ENCODE measurements around the gene ZMYND8.
A peak's percentile ranks its signal among the peaks of the same experiment; 100 is the strongest.
"Not testable (repeated sequence)": the region's sequence is repeated elsewhere in the genome, so short reads cannot be mapped to it uniquely, and the experiment has no call there.

The ZMYND8 gene

DNA sequence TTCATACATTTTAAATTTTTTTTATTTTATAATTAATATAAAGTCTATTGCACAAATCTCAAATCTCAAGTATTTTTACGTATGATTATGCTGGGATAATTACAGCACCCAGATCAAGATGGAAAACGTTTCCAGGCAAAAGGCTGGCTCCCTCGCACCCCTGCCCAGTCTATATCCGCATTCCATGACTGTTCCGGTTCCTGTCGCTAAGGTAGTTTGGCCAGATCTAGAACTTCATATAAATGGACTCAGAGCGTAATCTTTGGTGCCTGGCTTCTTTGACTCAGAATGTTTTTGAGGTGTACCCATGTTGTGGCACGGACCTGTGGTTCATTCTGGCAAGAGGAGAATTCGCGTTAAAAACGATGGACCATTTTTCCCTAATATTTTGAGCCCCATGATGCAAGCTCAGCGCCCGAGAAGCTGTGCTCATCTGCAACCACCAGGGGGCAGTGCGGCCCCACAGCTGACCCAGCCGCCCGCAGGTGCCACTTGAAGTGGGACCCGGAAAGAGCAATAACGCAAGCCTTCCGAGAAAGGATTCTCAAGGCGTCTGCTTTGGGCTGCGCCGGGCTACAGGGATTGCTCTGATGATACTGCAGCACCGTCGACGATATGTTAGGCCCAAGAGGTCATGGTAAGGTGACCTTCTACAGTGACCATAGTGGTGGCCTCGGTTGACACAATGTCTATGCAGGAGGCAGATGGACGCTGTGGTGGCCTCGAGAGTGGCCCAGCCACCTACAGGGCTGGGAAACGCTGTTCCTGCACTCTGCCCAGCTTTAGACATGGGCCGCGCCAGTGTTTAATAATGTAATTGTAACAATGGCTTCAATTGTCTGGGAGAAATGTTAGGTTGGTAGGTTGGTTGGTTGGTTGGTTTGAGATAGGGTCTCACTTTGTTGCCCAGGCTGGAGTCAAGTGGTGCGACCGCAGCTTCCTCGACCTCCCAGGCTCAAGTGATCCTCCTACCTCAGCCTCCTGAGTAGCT lies 160.1 kb downstream of the ZMYND8 start:
- peak; percentile 63 for DNase-seq

DNA sequence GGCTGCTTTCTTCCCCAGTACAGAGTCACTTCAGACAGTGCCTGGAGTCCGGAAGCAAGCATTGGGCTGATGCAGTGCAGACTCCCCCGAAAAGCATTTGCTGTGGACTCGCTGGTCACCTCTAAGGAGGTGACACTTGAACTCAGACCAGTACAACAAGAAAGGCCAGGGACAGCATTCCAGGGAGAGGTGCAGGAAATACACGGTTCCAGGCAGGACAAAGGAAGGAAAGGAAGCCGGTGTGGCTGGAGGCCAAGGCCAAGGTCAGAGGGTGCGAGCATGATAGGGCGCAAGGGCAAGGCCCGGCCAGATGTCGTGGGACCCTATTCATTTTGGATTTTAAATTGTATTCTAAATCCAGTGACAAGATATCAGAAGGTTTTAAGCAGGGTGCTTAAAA lies 160.9 kb downstream of the ZMYND8 start:
- no peak for DNase-seq

DNA sequence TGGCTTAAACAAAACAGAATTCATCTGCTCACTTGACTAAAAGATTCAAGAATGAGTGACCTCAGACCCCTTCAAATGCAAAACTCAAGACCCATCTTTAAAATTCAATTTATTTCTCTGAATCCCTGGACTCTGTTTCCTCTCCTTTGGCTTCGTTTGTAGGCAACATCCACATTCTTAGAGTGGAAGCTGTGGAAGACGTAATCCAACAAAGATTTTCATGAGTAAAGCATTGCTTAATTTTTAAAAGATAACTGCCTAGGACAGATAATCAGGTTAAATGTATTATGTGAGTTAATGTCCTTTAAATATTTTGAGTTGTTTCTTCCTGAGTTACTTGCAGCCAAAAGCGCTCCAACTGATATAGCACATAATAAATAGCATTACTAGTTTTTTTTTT lies 164.5 kb downstream of the ZMYND8 start:
- DNase-seq: no peak

DNA sequence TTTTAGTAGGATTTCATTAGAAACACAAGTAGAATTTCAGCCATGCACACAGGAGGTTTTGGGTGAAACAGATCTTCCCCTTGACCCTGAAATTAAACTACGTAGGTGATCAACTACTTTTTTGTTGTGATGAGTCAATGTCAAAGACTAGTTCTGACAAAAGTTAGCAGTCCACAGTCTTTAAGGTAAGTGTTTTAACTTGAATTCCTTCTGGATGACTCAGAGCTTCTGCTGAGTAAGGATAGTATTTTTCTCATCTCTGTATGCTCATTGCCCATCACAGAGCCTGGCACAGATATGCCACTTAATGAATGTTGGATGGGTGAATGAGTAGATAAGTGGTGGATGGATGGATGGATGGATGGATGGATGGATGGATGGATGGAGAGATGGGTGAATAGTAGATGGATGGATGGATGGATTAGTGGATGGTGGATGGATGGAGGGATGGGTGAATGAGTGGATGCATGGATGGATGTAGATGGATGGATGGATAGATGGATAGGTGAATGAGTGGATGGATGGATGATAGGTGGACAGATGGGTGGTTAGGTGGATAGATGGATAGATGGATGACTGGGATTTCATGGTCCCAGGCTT lies 165.3 kb downstream of the ZMYND8 start:
- peak; percentile 30 for DNase-seq

DNA sequence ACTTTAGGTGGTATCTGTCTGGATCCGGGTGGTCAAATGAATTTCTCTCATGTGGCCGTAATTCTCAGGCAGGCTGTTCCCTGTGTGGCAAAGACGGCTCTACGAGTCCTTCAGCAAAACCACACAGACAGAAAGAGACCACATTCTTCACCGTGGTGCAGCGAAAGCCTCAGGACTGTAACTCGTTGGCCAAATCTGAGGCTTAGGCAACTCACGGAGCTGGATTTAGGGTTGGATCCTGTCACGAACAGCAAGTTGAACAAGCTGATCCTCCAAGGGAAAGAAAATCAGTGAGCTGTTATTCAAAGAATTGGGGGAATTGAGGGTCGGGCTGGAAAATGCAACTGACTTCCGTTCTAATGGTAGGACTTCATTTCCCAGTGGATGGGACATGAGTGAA lies 167.4 kb downstream of the ZMYND8 start:
- DNase-seq: peak; percentile 34

DNA sequence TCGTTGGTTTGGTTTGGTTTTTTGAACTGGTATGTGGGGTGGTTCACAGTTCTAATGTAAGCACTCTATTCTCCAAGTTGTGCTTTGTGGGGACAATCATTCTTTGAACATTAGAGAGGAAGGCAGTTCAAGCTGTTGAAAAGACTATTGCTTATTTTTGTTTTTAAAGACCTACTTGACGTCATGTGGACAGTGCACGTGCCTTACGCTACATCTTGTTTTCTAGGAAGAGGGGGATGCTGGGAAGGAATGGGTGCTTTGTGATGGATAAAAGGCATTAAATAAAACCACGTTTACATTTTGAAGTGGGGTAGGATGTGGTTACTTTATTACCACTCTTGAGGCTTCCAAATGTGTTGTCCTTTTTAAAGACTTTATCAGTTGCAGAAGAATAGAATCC lies 168.0 kb downstream of the ZMYND8 start:
- peak; percentile 17 for DNase-seq

DNA sequence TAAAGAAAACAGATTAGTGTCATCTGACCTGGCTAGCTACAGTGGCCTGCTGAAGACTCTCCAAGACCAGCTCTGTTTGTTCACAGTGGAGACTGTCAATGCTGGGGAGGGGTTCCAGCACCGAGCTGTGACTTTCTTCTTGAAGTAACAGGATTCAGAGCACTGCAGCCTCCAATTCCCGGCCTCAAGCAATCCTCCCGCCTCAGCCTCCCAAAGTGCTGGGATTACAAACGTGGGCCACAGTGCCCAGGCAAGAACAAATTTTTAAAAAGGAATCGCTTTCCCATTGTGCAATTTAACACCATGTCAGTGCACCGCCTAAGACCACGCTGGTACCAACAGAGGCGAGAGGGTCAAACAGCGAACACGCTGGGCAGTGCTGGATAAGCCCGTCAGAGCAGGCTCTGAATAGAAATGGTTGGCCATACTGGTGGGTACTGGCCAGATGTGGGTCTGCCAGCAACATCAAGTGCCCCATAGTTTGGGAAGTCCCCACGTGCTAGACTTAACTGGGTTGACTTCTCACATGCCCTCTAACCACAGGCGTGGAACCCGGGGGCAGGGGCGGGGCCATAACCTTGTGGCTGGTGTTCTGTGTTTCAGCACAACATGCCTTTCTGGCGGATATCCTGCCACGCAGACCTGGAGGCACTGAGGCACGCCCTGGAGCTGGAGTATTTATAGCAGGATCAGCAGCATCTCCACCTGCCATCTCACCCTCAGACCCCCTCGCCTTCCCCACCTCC lies 168.9 kb downstream of the ZMYND8 start:
- DNase-seq: no peak

DNA sequence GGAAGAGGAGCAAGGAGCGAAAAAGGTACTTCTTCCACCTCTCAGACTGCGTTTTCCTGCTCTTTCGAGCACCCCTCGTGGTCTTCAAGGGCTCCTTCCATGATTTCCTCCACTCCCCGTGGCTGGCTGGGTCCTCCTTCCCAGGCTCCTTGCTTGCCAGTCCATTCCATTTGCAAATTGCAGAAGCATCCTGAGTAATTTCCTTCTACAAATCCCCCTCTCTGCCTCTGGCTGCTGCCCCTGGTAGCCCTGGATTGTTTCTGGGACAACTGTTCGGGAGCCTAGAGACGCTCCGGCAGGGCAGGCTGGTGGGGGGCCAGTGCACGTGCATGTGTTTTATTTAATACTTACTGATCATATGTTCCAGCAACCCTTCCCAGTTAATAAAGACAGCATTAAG lies 173.1 kb downstream of the ZMYND8 start:
- DNase-seq: no peak

DNA sequence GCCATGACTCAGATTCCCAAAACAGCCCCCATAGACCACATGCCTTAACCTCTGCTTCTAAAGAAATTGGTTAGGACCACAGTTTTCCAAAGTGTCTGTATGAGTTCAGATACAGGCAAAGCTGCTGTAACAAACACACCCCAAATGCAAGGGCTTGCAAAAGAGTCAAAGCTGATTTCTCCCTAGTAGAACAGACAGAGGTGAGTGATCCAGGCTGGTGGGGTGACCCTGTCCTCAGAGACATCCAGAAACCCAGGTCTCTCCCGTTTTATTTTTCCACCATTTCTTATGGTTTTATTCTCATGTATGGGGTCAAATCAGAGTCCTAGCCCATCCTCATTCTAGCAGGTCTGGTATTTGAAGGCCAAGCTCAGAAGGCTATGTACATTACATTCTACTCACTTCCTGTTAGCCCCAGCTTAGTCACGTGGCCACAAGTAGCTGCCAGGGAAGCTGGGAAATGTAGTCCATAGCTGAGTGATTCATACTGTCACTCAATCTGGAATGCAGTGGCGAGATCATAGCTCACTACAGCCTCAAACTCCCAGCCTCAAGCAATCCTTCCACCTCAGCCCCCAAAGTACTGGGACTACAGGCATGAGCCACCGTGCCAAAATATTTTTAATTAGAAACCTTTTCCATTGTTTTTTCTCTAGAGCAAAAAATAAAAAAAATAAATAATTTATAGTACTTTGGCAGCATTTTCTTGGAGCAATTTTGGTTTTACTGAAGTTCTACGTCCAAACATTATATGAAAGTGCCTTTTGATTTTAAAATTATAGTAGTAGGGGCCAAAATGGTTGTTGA lies 175.2 kb downstream of the ZMYND8 start:
- DNase-seq: peak; percentile 88

DNA sequence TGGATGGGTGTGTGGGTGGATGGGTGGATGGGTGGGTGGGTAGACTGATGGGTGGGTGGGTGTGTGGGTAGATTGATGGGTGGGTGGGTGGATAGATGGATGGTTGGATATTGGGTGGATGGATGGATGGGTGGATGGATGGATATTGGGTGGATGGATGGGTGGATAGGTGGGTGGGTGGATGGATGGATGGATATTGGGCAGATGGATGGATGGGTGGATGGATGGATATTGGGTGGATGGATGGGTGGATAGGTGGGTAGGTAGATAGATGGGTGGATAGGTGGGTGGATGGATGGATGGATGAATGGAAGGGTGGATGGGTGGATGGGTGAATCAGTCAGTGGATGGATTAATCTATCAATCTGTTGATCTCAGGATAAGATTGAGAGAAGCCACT lies 177.2 kb downstream of the ZMYND8 start:
- DNase-seq: no peak

DNA sequence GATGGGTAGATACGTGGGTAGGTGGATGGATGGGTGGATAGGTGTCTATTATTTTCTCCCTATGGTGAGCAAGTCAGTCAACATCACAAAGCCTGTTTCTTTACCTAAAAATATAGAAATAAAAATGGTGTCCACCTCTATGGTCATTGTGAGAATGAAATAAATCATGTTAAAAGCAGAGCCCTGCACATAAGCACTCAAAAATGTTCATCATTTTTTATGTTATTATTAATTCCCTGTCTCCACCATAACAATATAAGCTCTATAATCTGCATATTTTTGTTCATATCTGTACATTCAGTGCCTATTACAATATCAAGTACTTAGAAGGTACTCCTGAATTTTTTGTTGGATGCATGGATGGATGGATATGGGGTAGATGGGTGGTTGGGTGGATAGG lies 177.6 kb downstream of the ZMYND8 start:
- DNase-seq: no peak

DNA sequence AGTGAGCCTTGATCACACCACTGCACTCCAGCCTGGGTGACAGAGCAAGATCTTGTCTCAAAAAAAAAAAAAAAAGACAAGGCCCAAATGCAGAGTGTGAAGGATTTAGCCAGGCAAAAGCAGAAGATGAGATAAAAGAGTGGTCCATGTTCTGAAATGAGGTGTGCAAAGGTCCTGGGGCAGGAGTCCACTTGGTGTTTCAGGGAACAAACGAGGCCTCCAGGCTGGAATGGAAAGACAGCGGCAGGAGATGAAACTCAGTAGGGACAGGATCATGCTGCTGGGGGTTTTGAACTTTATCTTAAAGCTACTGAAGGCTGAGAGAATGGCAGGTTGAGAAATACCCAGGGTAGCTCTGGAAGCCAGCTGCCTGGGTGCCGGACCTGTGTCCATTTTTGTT lies 178.2 kb downstream of the ZMYND8 start:
- no peak for DNase-seq

DNA sequence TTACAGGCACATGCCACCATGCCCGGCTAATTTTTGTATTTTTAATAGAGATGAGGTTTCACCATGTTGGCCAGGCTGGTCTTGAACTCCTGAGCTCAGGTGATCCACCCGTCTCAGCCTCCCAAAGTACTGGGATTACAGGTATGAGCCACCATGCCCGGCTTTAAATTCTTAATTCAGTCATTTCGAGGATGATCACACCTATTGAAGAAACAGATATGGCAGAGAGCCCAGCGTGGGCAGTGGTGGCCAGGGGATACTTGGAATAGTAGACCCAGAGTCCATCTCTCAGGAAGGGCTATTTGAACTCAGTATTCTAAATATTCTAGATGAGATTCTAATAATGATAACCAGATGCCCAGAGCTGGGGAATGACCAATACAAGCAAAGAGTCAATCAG lies 180.3 kb downstream of the ZMYND8 start:
- not testable (repeated sequence) for DNase-seq

DNA sequence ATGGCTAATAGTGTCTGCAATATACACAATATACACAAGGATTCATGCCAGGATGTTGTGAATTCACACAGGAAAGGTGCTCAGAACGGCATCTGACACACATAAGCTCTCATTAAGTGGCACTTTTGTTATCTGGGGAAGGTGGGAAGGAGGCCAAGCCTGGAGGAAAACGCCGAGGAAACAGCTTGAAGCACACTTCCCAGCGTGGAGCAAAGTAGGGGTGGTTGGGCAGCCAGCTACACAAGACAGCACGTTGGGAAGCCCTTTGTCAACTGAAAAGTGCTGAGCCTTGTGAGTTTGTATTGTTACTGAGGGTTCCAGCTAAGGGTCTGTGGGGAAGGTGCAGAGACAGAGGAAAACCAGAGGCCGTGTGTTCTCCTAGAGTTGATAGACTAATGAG lies 181.0 kb downstream of the ZMYND8 start:
- DNase-seq: no peak

DNA sequence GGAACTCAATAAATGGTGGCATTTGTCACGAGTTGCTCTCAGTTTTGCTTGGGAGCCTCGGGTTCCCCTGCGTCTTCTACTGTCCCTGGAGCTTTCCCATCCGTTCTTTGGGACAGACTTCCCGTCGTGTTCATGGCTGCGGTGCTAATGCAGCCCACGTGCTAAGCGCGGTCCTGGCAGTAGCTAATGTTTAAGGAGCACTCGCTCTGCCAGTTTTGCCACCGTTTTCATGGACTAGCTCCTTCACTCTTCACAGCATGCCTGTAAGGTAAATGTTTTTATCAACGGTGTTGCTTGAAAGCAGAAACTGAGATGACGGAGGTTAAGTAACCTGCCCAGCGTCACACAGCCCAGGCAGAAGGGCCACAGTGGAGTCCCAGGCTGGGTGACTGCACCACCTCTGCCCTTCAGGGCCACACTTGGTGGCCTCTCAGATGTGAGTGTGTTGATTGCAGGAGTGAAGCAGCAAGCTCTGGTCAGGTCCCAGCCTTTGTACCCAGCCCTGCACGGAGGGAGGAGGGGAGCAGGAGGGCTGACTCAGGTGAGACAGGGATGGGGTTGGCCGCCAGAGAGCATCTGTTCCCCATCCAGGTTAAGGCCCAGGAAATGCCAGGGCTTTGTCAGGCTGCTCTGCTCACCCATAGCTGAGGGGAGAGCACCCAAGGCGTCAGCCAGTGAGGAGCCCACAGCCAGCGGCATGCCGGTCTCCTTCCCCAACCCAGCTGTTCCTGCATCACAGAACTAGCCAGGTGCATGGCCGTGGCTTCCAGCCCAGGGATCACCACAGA lies 181.8 kb downstream of the ZMYND8 start:
- DNase-seq: no peak

DNA sequence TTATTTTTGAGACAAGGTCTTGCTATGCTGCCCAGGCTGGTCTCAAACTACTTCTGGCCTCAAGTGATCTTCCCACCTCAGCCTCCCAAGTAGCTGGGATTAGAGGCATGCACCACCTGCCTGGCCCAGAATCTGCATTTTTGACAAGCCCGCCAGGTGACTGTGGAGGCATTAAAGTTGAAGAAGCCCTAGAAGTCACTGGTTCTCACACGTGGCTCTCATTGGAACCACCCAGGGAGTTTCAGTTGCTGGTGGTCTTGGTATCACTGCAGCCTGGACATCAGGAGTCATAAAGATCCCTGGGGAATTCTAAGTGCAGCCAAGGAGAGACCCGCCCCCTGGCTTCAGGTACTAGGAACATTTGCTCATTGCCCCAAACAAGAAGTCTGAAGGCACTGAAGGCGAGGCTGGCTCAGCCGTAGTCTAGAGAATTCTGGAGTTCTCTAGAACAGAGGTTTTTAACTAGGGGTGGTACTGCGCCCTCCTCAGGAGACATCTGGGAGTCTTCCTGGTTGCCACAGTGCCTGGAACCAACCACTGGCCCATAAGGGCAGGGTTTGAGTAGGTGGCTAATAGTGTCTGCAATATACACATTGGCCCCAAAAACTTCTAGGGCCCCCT lies 182.8 kb downstream of the ZMYND8 start:
- DNase-seq: no peak

DNA sequence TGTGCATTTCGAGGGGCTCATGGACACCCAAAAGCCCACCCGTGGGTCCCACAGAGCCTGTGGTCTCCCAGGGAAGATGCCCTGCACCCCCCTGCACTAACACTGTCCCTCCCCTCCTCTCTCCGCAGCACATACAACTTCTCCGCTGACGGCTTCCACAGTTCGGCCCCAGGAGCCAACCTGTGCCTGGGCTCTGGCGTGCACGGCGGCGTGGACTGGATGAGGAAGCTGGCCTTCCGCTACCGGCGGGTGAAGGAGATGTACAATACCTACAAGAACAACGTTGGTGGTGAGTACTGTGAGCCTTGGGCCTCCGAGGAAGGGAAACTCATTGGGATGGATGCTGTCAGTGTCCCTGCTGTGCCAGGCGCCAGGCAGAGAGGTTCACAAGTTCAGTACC lies 183.9 kb downstream of the ZMYND8 start:
- DNase-seq: no peak

DNA sequence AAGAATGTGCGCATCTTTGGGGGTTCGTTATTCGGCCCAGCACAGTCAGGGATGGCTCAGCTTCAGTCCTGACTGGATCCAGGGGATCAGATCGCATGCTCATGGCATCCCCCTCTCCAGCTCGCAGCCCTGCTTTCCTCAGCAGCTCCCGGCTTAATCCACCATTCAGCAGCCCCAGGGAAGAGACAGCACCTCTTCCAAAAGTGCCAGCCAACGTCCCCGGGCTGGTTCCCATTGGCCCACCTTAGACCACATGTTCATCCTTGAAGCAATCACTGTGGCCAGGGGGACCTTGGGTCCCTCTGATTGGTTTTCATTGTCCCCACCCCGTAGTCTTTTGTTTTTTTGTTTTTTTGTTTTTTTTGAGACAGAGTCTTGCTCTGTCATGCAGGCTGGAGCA lies 188.7 kb downstream of the ZMYND8 start:
- DNase-seq: no peak

DNA sequence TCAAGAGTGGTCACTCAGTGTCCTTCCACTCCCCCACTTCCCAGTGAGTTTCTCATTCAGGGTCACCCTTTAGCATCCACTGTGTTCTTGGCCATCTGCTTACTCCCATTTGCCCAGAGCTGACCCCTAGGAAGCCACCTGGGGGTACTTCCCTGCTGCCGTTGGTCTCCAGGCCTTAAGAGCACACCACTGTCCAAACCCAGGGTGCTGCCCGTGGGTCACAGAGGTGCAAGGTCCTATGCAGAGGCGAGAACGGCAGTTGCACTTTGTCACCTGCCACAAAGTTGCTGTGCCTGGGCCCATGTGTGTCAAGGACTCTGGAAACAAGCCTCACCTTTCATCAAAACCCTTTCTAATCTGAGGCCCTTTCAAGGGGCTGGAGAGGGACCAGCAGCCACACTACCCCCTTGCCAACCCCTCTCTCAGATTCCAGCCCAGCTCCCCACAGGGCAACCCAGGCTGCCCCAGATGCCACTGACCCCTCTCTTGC lies 191.1 kb downstream of the ZMYND8 start:
- no peak for DNase-seq

DNA sequence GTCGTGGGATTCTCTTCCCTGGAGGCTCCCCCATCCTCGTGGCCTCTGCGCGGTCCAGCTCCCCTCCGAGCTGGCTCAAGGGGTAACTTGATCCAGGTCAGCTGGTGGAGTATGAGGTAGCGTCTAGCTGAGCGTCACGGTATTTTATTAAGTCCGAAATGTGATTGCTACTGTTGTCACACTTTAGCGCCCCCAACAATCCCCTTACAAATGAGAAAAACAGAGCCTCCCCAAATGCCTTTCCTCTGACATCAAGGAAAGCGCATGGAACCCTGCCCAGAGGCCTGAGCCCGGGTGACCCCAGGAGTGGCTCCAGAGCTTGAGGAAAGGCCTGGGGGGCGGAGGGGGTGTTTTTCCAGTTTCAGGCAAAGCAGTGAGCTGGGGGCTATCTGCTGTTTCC lies 192.4 kb downstream of the ZMYND8 start:
- DNase-seq: no peak

DNA sequence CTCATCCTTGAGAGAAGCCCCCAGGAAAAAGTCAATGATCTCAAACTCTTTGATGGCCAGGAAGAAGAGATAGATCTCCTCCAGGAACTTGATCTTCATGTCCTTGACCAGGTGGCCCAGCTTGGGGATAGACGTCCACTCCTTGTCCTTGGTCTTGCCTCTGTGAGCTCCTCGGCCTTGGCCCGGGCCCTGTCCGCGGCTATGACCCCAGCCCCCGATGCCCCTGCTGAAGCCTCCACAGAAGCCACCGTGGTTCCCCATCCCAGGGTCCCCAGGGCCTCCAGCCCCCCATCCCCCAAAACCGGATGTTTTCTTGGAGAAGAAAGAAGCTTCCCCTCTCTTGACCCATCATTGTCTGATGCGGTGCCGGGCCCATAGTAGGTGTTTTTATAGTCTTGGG lies 195.1 kb downstream of the ZMYND8 start:
- no peak for DNase-seq

Measured in fibroblast of skin of right biceps (primary cell).